ENCODE measurements around the gene PBRM1. TPM values are rescaled to one million over a fixed set of nuclear protein-coding genes. Genes with fewer than 3 reads are reported as not detected.

PBRM1 gene
- total and polyA plus RNA-seq, 2 of the 8 experiments (the other 6 are each of a cell fraction or from before 2014, with no cell fraction given): 19.3 to 65.8 TPM

GRCh38 chr3:52615166-52615565 lies 70.5 kb downstream of the PBRM1 start:
- DNase-seq (ENCODE audit: low read depth in 1 of 2, low spot score in 2 of 2): no peak
- no peak overlapping the region for H2BK15ac ChIP-seq (ENCODE audit: low read length)
- H4K8ac ChIP-seq (ENCODE audit: extremely low read depth, insufficient read depth, low read length): no peak overlapping the region
- no peak overlapping the region for H2BK5ac ChIP-seq (ENCODE audit: low read depth, low read length)
- H3K79me2 ChIP-seq (ENCODE audit: control insufficient read depth in 1 of 2, insufficient read depth in 2 of 2, low read length in 2 of 2): no peaks in the 10 kb centered on the region
- no peak overlapping the region for H3K4ac ChIP-seq (replicated peaks; ENCODE audit: insufficient read length, low read depth, low read length)
- no peaks in the 10 kb centered on the region for H3K23me2 ChIP-seq (ENCODE audit: low read depth, low read length)
- H2BK120ac ChIP-seq (replicated peaks; ENCODE audit: low read depth, low read length): no peak overlapping the region
- no peak overlapping the region for H3K14ac ChIP-seq (ENCODE audit: insufficient read length)
- H4K20me1 ChIP-seq (replicated peaks in 1 of 2; ENCODE audit: control insufficient read depth in 1 of 2, insufficient read depth in 2 of 2, low read length in 2 of 2): no peaks in the 10 kb centered on the region
- H3K79me1 ChIP-seq (ENCODE audit: low read depth, low read length): no peaks in the 10 kb centered on the region
- ChIA-PET CTCF (ENCODE audit: partially characterized antibody) (interaction anchor here (1.1 kb wide), 1 partner anchor 13 kb away, joined by 3 read pairs; no protein-coding TSS in a partner anchor), POLR2A (ENCODE audit: partially characterized antibody) (no interaction called here)
- no peak overlapping the region for H2AK5ac ChIP-seq (ENCODE audit: low read depth, low read length)
- H3K23ac ChIP-seq (ENCODE audit: insufficient read length): no peak overlapping the region
- H4K91ac ChIP-seq (replicated peaks; ENCODE audit: insufficient read length, low read length): no peak overlapping the region
- no peak overlapping the region for H3K27ac ChIP-seq (ENCODE audit: low read depth, low read length)
- no peak overlapping the region for H2AFZ ChIP-seq (ENCODE audit: low read length)
- no peak overlapping the region for H4K5ac ChIP-seq (ENCODE audit: insufficient read length, low read depth, low read length)
- H3K18ac ChIP-seq (ENCODE audit: extremely low read depth, low read length): no peak overlapping the region
- TF ChIP-seq CEBPB (IDR thresholded peaks at IDR 0.05; ENCODE audit: low read depth, low read length): no peak
- TF ChIP-seq RXRA (IDR thresholded peaks at IDR 0.05; ENCODE audit: insufficient read depth, low read depth, low read length): no peak
- no peak for TF ChIP-seq CTCF (IDR thresholded peaks at IDR 0.05; ENCODE audit: control extremely low read depth in 1 of 3, insufficient read depth in 1 of 3, low read depth in 1 of 3, low read length in 3 of 3)
- no peak for TF ChIP-seq POLR2A (IDR thresholded peaks at IDR 0.05; ENCODE audit: control extremely low read depth in 1 of 2, low read depth in 2 of 2, low read length in 2 of 2)
- no peak overlapping the region for H2BK20ac ChIP-seq (ENCODE audit: low read length)
- no peak overlapping the region for H3K4me2 ChIP-seq (ENCODE audit: insufficient read depth in 1 of 2, low read depth in 2 of 2, low read length in 2 of 2)
- no peaks in the 10 kb centered on the region for H3K27me3 ChIP-seq (replicated peaks in 1 of 4; ENCODE audit: control insufficient read depth in 3 of 4, extremely low read depth in 1 of 4, insufficient read depth in 3 of 4, low read length in 3 of 4)
- no peaks in the 10 kb centered on the region for H3K4me1 ChIP-seq (replicated peaks in 1 of 4; ENCODE audit: control insufficient read depth in 3 of 4, insufficient read depth in 4 of 4, low read length in 3 of 4)
- no peak overlapping the region for H3K9ac ChIP-seq (replicated peaks in 1 of 4; ENCODE audit: extremely low read depth in 1 of 4, low read depth in 3 of 4, low read length in 3 of 4)
- H3K36me3 ChIP-seq (ENCODE audit: control insufficient read depth in 2 of 4, insufficient read depth in 4 of 4, low read length in 3 of 4): peaks cover 3 to 37% (median 18%) of the 10 kb centered on the region in 4 experiments; a peak in 6 of 8 replicates
- no peak overlapping the region for H3K4me3 ChIP-seq (ENCODE audit: extremely low read depth in 1 of 4, insufficient read depth in 2 of 4, low read depth in 3 of 4, low read length in 4 of 4)
- H2BK12ac ChIP-seq (ENCODE audit: low read depth, low read length): no peak overlapping the region
- H3K56ac ChIP-seq (replicated peaks; ENCODE audit: insufficient read length, low read depth, low read length): no peak overlapping the region
- H3K9me3 ChIP-seq (ENCODE audit: insufficient read depth in 2 of 2, low read depth in 1 of 2, low read length in 1 of 2): no peaks in the 10 kb centered on the region
- FAIRE-seq: no peak

All from H1 (cell line).